Jurkat, Clone E6-1 (cell line): ENCODE measurements around the gene MCF2L. TPM values are rescaled to one million over a fixed set of nuclear protein-coding genes. Genes with fewer than 3 reads are reported as not detected.
"Not testable (repeated sequence)": the region's sequence is repeated elsewhere in the genome, so short reads cannot be mapped to it uniquely, and the experiment has no call there.

Source experiments
- DNase-seq: peaks from one replicate; pipeline ENCODE4 v3.0.0-alpha.2; 2011; ENCODE audit warnings: low read depth, low spot score
- H3K4me3 ChIP-seq: 2 replicates; pipeline ENCODE4 v1.5.1; 2011; ENCODE audit warnings: mild to moderate bottlenecking, low read length, control low read depth, moderate library complexity
- polyA plus RNA-seq: library from polyadenylated mRNA; unstranded; fragments of >200 nt; gene quantifications from one replicate; pipeline ENCODE4 v1.2.1, GENCODE V29; 2012; ENCODE audit warnings: missing spikeins; ENCODE audit not compliant: insufficient read length, insufficient read depth

The MCF2L gene
- 3.3 TPM for polyA plus RNA-seq

- DNase-seq: peak; percentile 51
- H3K4me3 ChIP-seq: peak within 1 kb of the TSS; percentile 64
Measured at GRCh38 chr13:112968910-112969691, at the start of gene MCF2L. TSS of gene MCF2L (plus strand) at chr13:112969214. CDS start at chr13:112969380, 166 bp downstream.

GRCh38 chr13:112923962-112924361 is 45.1 kb upstream of the MCF2L start:
- H3K4me3 ChIP-seq: no peak overlapping the region
- no peak for DNase-seq

- no peak overlapping the region for H3K4me3 ChIP-seq
- DNase-seq: no peak
Measured at GRCh38 chr13:112924365-112924764, 44.6 kb upstream of the MCF2L start.

- DNase-seq: no peak
- no peak overlapping the region for H3K4me3 ChIP-seq
Measured at GRCh38 chr13:112926003-112926402, 43.0 kb upstream of the MCF2L start.

- no peak overlapping the region for H3K4me3 ChIP-seq
Measured at GRCh38 chr13:112926993-112927392, 42.0 kb upstream of the MCF2L start.

GRCh38 chr13:112928020-112928971 is 40.7 kb upstream of the MCF2L start:
- DNase-seq: no peak
- H3K4me3 ChIP-seq: no peak overlapping the region

More at GRCh38 chr13:112926993-112927392, 42.0 kb upstream of the MCF2L start:
- no peak for DNase-seq

- no peak overlapping the region for H3K4me3 ChIP-seq
- DNase-seq: no peak
Measured at GRCh38 chr13:112928972-112929782, 39.8 kb upstream of the MCF2L start.

GRCh38 chr13:112929783-112930055 is 39.3 kb upstream of the MCF2L start:
- no peak for DNase-seq
- no peak overlapping the region for H3K4me3 ChIP-seq

GRCh38 chr13:112930192-112930591 is 38.8 kb upstream of the MCF2L start:
- no peak overlapping the region for H3K4me3 ChIP-seq
- no peak for DNase-seq

GRCh38 chr13:112931028-112931934 is 37.7 kb upstream of the MCF2L start:
- no peak for DNase-seq
- no peak overlapping the region for H3K4me3 ChIP-seq

GRCh38 chr13:112932971-112933370 is 36.0 kb upstream of the MCF2L start:
- DNase-seq: no peak
- H3K4me3 ChIP-seq: no peak overlapping the region

- DNase-seq: no peak
- no peak overlapping the region for H3K4me3 ChIP-seq
Measured at GRCh38 chr13:112933649-112934048, 35.4 kb upstream of the MCF2L start.

GRCh38 chr13:112934078-112934477 is 34.9 kb upstream of the MCF2L start:
- H3K4me3 ChIP-seq: no peak overlapping the region
- DNase-seq: no peak

GRCh38 chr13:112938680-112939079 is 30.3 kb upstream of the MCF2L start:
- DNase-seq: no peak
- no peak overlapping the region for H3K4me3 ChIP-seq

- no peak for DNase-seq
- H3K4me3 ChIP-seq: no peak overlapping the region
Measured at GRCh38 chr13:112940236-112940635, 28.8 kb upstream of the MCF2L start.

GRCh38 chr13:112941349-112941748 is 27.7 kb upstream of the MCF2L start:
- H3K4me3 ChIP-seq: no peak overlapping the region
- no peak for DNase-seq

GRCh38 chr13:112941765-112942164 is 27.2 kb upstream of the MCF2L start:
- DNase-seq: peak; percentile 2
- H3K4me3 ChIP-seq: not testable (repeated sequence)

- H3K4me3 ChIP-seq: no peak overlapping the region
Measured at GRCh38 chr13:112942689-112943308, 26.2 kb upstream of the MCF2L start.

More at GRCh38 chr13:112942689-112943308, 26.2 kb upstream of the MCF2L start:
- DNase-seq: peak; percentile 96
